Kidney (tissue), 14 donors: Measurements from ENCODE around the gene RPIA. TPM values are rescaled to one million over a fixed set of nuclear protein-coding genes. Genes with fewer than 3 reads are reported as not detected.

ENCODE experiments used
- DNase-seq, 5 donors: peaks; one replicate each; pipeline ENCODE4 v3.0.0-alpha.2; 2013 to 2020
- FAIRE-seq: peaks from 2 replicates; lab custom pipeline; 2012; peaks lifted over from hg19 to GRCh38; lab: Jason Lieb, UNC
- H3K27ac ChIP-seq, 2 donors: one replicate each; pipeline ENCODE4 v1.7.0; 2013; ENCODE audit warnings: low read depth in 2 of 2, low read length in 2 of 2, inconsistent platforms in 1 of 2
- H3K27me3 ChIP-seq: one replicate; pipeline ENCODE4 v1.7.1; 2013; ENCODE audit warnings: low read length, inconsistent platforms; ENCODE audit not compliant: control insufficient read depth, insufficient read depth
- H3K36me3 ChIP-seq, 3 donors: one replicate each; pipeline versions ENCODE4 v1.7.0 to v1.7.1; 2013; ENCODE audit warnings: low read length in 3 of 3, control low read depth in 1 of 3, inconsistent platforms in 1 of 3; ENCODE audit not compliant: insufficient read depth in 3 of 3, control insufficient read depth in 2 of 3
- H3K4me1 ChIP-seq, 3 donors: one replicate each; pipeline versions ENCODE4 v1.7.0 to v1.7.1; 2013; ENCODE audit warnings: low read length in 3 of 3, inconsistent platforms in 1 of 3, low read depth in 1 of 3; ENCODE audit not compliant: control insufficient read depth in 2 of 3, insufficient read depth in 2 of 3
- H3K4me3 ChIP-seq, 3 donors: one replicate each; pipeline versions ENCODE4 v1.7.0 to v1.8.1; 2013; ENCODE audit warnings: low read length in 3 of 3, control low read depth in 1 of 3, inconsistent platforms in 1 of 3
- H3K9ac ChIP-seq, 3 donors: one replicate each; pipeline versions ENCODE4 v1.7.0 to v1.7.1; 2013; ENCODE audit warnings: low read length in 3 of 3, control low read depth in 1 of 3, inconsistent platforms in 1 of 3
- H3K9me3 ChIP-seq, 3 donors: one replicate each; pipeline versions ENCODE4 v1.7.0 to v1.7.1; 2013; ENCODE audit warnings: low read length in 3 of 3, control low read depth in 1 of 3, inconsistent platforms in 1 of 3; ENCODE audit not compliant: control insufficient read depth in 2 of 3, insufficient read depth in 1 of 3
- CTCF ChIP-seq: IDR thresholded peaks from 3 replicates; pipeline ENCODE4 v1.5.1; 2012; ENCODE audit warnings: mild to moderate bottlenecking, moderate library complexity, borderline replicate concordance; ENCODE audit not compliant: insufficient read depth; ENCODE audit errors: extremely low read depth
- intact Hi-C: fragments of 100-400 bp; cut with DNase I; formaldehyde crosslinking; loops from one replicate; pipeline ENCODE4 v1.11.1; 2022
- polyA plus RNA-seq: library from polyadenylated mRNA; stranded (reverse); fragments of 350-450 nt; fragmentation: Illumina TruSeq; extraction: RNeasy Lipid Tissue Mini Kit (QIAGEN cat#74804); gene quantifications from one replicate; pipeline ENCODE4 v1.2.3, GENCODE V29; 2014; ENCODE audit warnings: low read depth, low replicate concordance; ENCODE audit not compliant: insufficient read depth
- total RNA-seq: library from RNA; stranded (reverse); fragmentation: NEBNext Ultra II Directional; extraction: Animal tissue kit (Norgen Biotek cat#: 25700); gene quantifications from one replicate; pipeline ENCODE4 v1.2.1, GENCODE V29; 2021
- donor health status: control.
- donor health status: control.
- donor health status: control.
- donor health status: control.
- donor health status: control.
- donor health status: DM: yes; HTN: yes; CAD: no.
- donor health status: Normal renal cell carcinoma (clear cell type).

RPIA gene
- total and polyA plus RNA-seq, 2 donors from 2014 or later: 11.4 to 15.7 TPM

GRCh38 chr2:88669482-88670214 lies 21.8 kb upstream of the RPIA start:
- H3K27me3 ChIP-seq: no peaks in the 10 kb centered on the region
- DNase-seq (peak in 2 of 5 donors; percentile 23 to 49), FAIRE-seq (peak; percentile 62)
- H3K9me3 ChIP-seq: no peaks in the 10 kb centered on the region
- no peaks in the 10 kb centered on the region for H3K4me1 ChIP-seq
- no peak overlapping the region for H3K9ac ChIP-seq
- intact Hi-C loops: no loop called here
- no peak overlapping the region for H3K4me3 ChIP-seq
- H3K27ac ChIP-seq: no peak overlapping the region
- no peaks in the 10 kb centered on the region for H3K36me3 ChIP-seq
- peak; percentile 60 for TF ChIP-seq CTCF

- Histone ChIP-seq H3K36me3 (no peaks in the 10 kb centered on the region), H3K4me3 (no peak overlapping the region), H3K27me3 (no peaks in the 10 kb centered on the region), H3K9me3 (no peaks in the 10 kb centered on the region), H3K4me1 (no peaks in the 10 kb centered on the region), H3K27ac (no peak overlapping the region), H3K9ac (no peak overlapping the region)
- DNase-seq (peak in 3 of 5 donors; percentile 10 to 57 (median 56)), FAIRE-seq (no peak)
- intact Hi-C loops: no loop called here
- TF ChIP-seq CTCF: peak; percentile 86
Observed at GRCh38 chr2:88671786-88672427, 19.6 kb upstream of the RPIA start.

- no peak for TF ChIP-seq CTCF
- FAIRE-seq (no peak), DNase-seq (no peak)
- Histone ChIP-seq H3K4me1 (no peaks in the 10 kb centered on the region), H3K36me3 (no peaks in the 10 kb centered on the region), H3K9me3 (no peaks in the 10 kb centered on the region), H3K9ac (no peak overlapping the region), H3K27ac (no peak overlapping the region), H3K4me3 (no peak overlapping the region), H3K27me3 (no peaks in the 10 kb centered on the region)
- intact Hi-C loops: no loop called here
Observed at GRCh38 chr2:88673363-88673762, 18.1 kb upstream of the RPIA start.
